H9 (cell line): ENCODE results near the gene ALDH1L1. TPM values are rescaled to one million over a fixed set of nuclear protein-coding genes. Genes with fewer than 3 reads are reported as not detected.

Experiments used
- DNase-seq: peaks from one replicate; pipeline ENCODE4 v3.0.0-alpha.2; 2017
- H2AFZ ChIP-seq: one replicate; pipeline ENCODE4 v1.6.1; 2013; ENCODE audit warnings: mild to moderate bottlenecking, low read length, control low read depth, moderate library complexity
- H2AK5ac ChIP-seq: 2 replicates; pipeline ENCODE4 v1.6.1; 2013; ENCODE audit warnings: low read length, control low read depth, mixed read lengths; ENCODE audit not compliant: insufficient read length
- H2BK120ac ChIP-seq: one replicate; pipeline ENCODE4 v1.6.1; 2013; ENCODE audit warnings: low read depth, mild to moderate bottlenecking, low read length, control low read depth, inconsistent platforms; ENCODE audit not compliant: poor library complexity, severe bottlenecking
- H2BK12ac ChIP-seq: 2 replicates; pipeline ENCODE4 v1.6.1; 2013; ENCODE audit warnings: low read length, control low read depth, mixed read lengths, low read depth; ENCODE audit not compliant: insufficient read length
- H2BK15ac ChIP-seq: 2 replicates; pipeline ENCODE4 v1.6.1; 2013; ENCODE audit warnings: low read depth, low read length, control low read depth
- H2BK20ac ChIP-seq: one replicate; pipeline ENCODE4 v1.6.1; 2013; ENCODE audit warnings: low read depth, mild to moderate bottlenecking, low read length, control low read depth, inconsistent platforms; ENCODE audit not compliant: poor library complexity, severe bottlenecking
- H2BK5ac ChIP-seq: 2 replicates; pipeline ENCODE4 v1.6.1; 2013; ENCODE audit warnings: low read length, control low read depth, mixed read lengths; ENCODE audit not compliant: insufficient read length
- H3K14ac ChIP-seq: 2 replicates; pipeline ENCODE4 v1.6.1; 2013; ENCODE audit warnings: low read length, control low read depth; ENCODE audit not compliant: insufficient read depth
- H3K18ac ChIP-seq: 2 replicates; pipeline ENCODE4 v1.6.1; 2013; ENCODE audit warnings: low read depth, mild to moderate bottlenecking, mixed read lengths, low read length, control low read depth; ENCODE audit not compliant: insufficient read length
- H3K23ac ChIP-seq: 2 replicates; pipeline ENCODE4 v1.6.1; 2013; ENCODE audit warnings: low read length, control low read depth, mixed read lengths, low read depth; ENCODE audit not compliant: insufficient read length
- H3K23me2 ChIP-seq: 2 replicates; pipeline ENCODE4 v1.6.1; 2013; ENCODE audit warnings: low read depth, mild to moderate bottlenecking, mixed read lengths, low read length, control low read depth; ENCODE audit not compliant: insufficient read length, poor library complexity, severe bottlenecking
- H3K27ac ChIP-seq: 2 replicates; pipeline ENCODE4 v1.5.1; 2013; ENCODE audit warnings: low read length, control low read depth, mixed read lengths, low read depth; ENCODE audit not compliant: insufficient read length
- H3K27me3 ChIP-seq: 2 replicates; pipeline ENCODE4 v1.6.1; 2013; ENCODE audit warnings: low read length, control low read depth, inconsistent platforms; ENCODE audit not compliant: insufficient read depth
- H3K4ac ChIP-seq: 2 replicates; pipeline ENCODE4 v1.6.1; 2013; ENCODE audit warnings: low read depth, mild to moderate bottlenecking, control low read depth, inconsistent platforms, low read length, moderate library complexity
- H3K4me1 ChIP-seq: 2 replicates; pipeline ENCODE4 v1.6.1; 2013; ENCODE audit warnings: low read length, control low read depth, inconsistent platforms; ENCODE audit not compliant: insufficient read depth
- H3K4me2 ChIP-seq: 2 replicates; pipeline ENCODE4 v1.6.1; 2013; ENCODE audit warnings: low read length, control low read depth, mixed read lengths; ENCODE audit not compliant: insufficient read length, insufficient read depth
- H3K56ac ChIP-seq: 2 replicates; pipeline ENCODE4 v1.6.1; 2013; ENCODE audit warnings: low read depth, mild to moderate bottlenecking, mixed read lengths, low read length, control low read depth; ENCODE audit not compliant: insufficient read length
- H3K79me1 ChIP-seq: 2 replicates; pipeline ENCODE4 v1.6.1; 2013; ENCODE audit warnings: low read depth, mild to moderate bottlenecking, moderate library complexity, low read length, control low read depth, inconsistent platforms; ENCODE audit not compliant: insufficient read depth, poor library complexity, severe bottlenecking
- H3K79me2 ChIP-seq: 2 replicates; pipeline ENCODE4 v1.6.1; 2013; ENCODE audit warnings: low read length, control low read depth, inconsistent platforms; ENCODE audit not compliant: insufficient read depth
- H3K9ac ChIP-seq: 2 replicates; pipeline ENCODE4 v1.6.1; 2013; ENCODE audit warnings: low read length, control low read depth, mixed read lengths; ENCODE audit not compliant: insufficient read length; ENCODE audit errors: extremely low read depth
- H3K9me3 ChIP-seq: one replicate; pipeline ENCODE4 v1.6.1; 2013; ENCODE audit warnings: low read depth, low read length, inconsistent platforms; ENCODE audit not compliant: control insufficient read depth
- H3T11ph ChIP-seq: one replicate; pipeline ENCODE4 v1.6.1; 2013; ENCODE audit warnings: mild to moderate bottlenecking, low read length, control low read depth, inconsistent platforms
- H4K20me1 ChIP-seq: one replicate; pipeline ENCODE4 v1.6.1; 2013; ENCODE audit not compliant: control insufficient read depth, insufficient read length, insufficient read depth
- H4K5ac ChIP-seq: 2 replicates; pipeline ENCODE4 v1.6.1; 2013; ENCODE audit warnings: low read depth, mild to moderate bottlenecking, mixed read lengths, low read length, control low read depth; ENCODE audit not compliant: insufficient read length
- H4K8ac ChIP-seq: replicated peaks from 2 replicates; pipeline ENCODE4 v1.6.1; 2013; ENCODE audit warnings: low read length, control low read depth, mixed read lengths, low read depth; ENCODE audit not compliant: insufficient read length
- H4K91ac ChIP-seq: 2 replicates; pipeline ENCODE4 v1.6.1; 2013; ENCODE audit warnings: low read depth, mild to moderate bottlenecking, moderate library complexity, mixed read lengths, low read length, control low read depth; ENCODE audit not compliant: insufficient read length
- H3K27ac Mint-ChIP-seq, 3 experiments: 2 replicates in 2 of 3; 3 replicates in 1 of 3; pipeline ENCODE4 v1.8.0; 2020 to 2021; ENCODE audit warnings: mixed read lengths in 3 of 3, mild to moderate bottlenecking in 1 of 3, moderate library complexity in 1 of 3
- H3K27me3 Mint-ChIP-seq: 2 replicates; pipeline ENCODE4 v1.8.0; 2021; ENCODE audit warnings: low read depth, mild to moderate bottlenecking, moderate library complexity, mixed read lengths
- H3K36me3 Mint-ChIP-seq, 3 experiments: 2 replicates in 2 of 3; 3 replicates in 1 of 3; pipeline ENCODE4 v1.8.0; 2020 to 2021; ENCODE audit warnings: low read depth in 3 of 3, mixed read lengths in 3 of 3; ENCODE audit not compliant: insufficient read depth in 1 of 3
- H3K4me1 Mint-ChIP-seq, 2 experiments: 2 replicates each; pipeline ENCODE4 v1.8.0; 2020; ENCODE audit warnings: mixed read lengths in 2 of 2
- H3K4me3 Mint-ChIP-seq, 2 experiments: 2 replicates in 1 of 2; 3 replicates in 1 of 2; pipeline ENCODE4 v1.8.0; 2020 to 2021; ENCODE audit warnings: mild to moderate bottlenecking in 2 of 2, mixed read lengths in 2 of 2, moderate library complexity in 1 of 2
- H3K9me3 Mint-ChIP-seq, 2 experiments: 2 replicates in 1 of 2; 3 replicates in 1 of 2; pipeline ENCODE4 v1.8.0; 2020; ENCODE audit warnings: mild to moderate bottlenecking in 2 of 2, mixed read lengths in 2 of 2, moderate library complexity in 1 of 2
- WGBS: extraction: QIAGEN DNeasy Blood & Tissue Kit; methylation state at CpG from one replicate; pipeline ENCODE4 v1.1.7; 2013; ENCODE audit warnings: missing lambda C conversion rate, low lambda C conversion rate, mixed read lengths; ENCODE audit not compliant: insufficient read length; ENCODE audit errors: extremely low coverage; 5-methylcytosine and 5-hydroxymethylcytosine counted together
- total RNA-seq: library from RNA; stranded (reverse); gene quantifications from 2 replicates; pipeline ENCODE4 v1.2.1, GENCODE V29; 2021
- TF ChIP-seq, protein P1 (sequence below): fragments of 200-600 bp; sonication (generic); conservative IDR thresholded peaks from 3 replicates; pipeline ENCODE4 v1.8.0; 2021; ENCODE audit warnings: antibody characterized with exemption, mild to moderate bottlenecking

The ALDH1L1 gene
- total RNA-seq, 1 experiment from 2014 or later: 0.90 TPM

- H3K14ac ChIP-seq: no peak overlapping the region
- H3K27me3 ChIP-seq: no peaks in the 10 kb centered on the region
- no peaks in the 10 kb centered on the region for H3K9me3 ChIP-seq
- no peak overlapping the region for H3K4me2 ChIP-seq
- no peak overlapping the region for H2BK5ac ChIP-seq
- peaks cover 14% of the 10 kb centered on the region for H3K27me3 Mint-ChIP-seq
- H3K18ac ChIP-seq: no peak overlapping the region
- H3K23ac ChIP-seq: no peak overlapping the region
- H2BK15ac ChIP-seq: no peak overlapping the region
- no peak overlapping the region for H3T11ph ChIP-seq
- no peak overlapping the region for H2BK12ac ChIP-seq
- no peak overlapping the region for H4K5ac ChIP-seq
- TF ChIP-seq, protein P1, sequence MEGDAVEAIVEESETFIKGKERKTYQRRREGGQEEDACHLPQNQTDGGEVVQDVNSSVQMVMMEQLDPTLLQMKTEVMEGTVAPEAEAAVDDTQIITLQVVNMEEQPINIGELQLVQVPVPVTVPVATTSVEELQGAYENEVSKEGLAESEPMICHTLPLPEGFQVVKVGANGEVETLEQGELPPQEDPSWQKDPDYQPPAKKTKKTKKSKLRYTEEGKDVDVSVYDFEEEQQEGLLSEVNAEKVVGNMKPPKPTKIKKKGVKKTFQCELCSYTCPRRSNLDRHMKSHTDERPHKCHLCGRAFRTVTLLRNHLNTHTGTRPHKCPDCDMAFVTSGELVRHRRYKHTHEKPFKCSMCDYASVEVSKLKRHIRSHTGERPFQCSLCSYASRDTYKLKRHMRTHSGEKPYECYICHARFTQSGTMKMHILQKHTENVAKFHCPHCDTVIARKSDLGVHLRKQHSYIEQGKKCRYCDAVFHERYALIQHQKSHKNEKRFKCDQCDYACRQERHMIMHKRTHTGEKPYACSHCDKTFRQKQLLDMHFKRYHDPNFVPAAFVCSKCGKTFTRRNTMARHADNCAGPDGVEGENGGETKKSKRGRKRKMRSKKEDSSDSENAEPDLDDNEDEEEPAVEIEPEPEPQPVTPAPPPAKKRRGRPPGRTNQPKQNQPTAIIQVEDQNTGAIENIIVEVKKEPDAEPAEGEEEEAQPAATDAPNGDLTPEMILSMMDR: no peak
- H4K91ac ChIP-seq: no peak overlapping the region
- peaks cover 1 to 5% (median 2%) of the 10 kb centered on the region in 3 experiments for H3K36me3 Mint-ChIP-seq
- no peak for DNase-seq
- H3K79me1 ChIP-seq: no peaks in the 10 kb centered on the region
- H3K4me3 Mint-ChIP-seq: no peak overlapping the region
- no peak overlapping the region for H4K8ac ChIP-seq
- peaks cover 6 to 15% of the 10 kb centered on the region in 2 experiments for H3K9me3 Mint-ChIP-seq
- H3K79me2 ChIP-seq: no peaks in the 10 kb centered on the region
- H3K4me1 Mint-ChIP-seq: peaks cover 8 to 13% of the 10 kb centered on the region in 2 experiments
- no CpG with 5 or more reads among the region's 3 CpGs for WGBS
- H3K56ac ChIP-seq: no peak overlapping the region
- no peak overlapping the region for H3K27ac ChIP-seq
- H3K27ac Mint-ChIP-seq: no peak overlapping the region
- H2BK20ac ChIP-seq: no peak overlapping the region
- H3K23me2 ChIP-seq: no peaks in the 10 kb centered on the region
- no peak overlapping the region for H2AFZ ChIP-seq
- H3K4ac ChIP-seq: no peak overlapping the region
- H3K4me1 ChIP-seq: no peaks in the 10 kb centered on the region
- H3K9ac ChIP-seq: no peak overlapping the region
- no peak overlapping the region for H2BK120ac ChIP-seq
- H2AK5ac ChIP-seq: no peak overlapping the region
- H4K20me1 ChIP-seq: no peaks in the 10 kb centered on the region
Measured at GRCh38 chr3:126202276-126202675, 21.9 kb upstream of the ALDH1L1 start.
